Glutamatergic neuron (in vitro differentiated cells): ENCODE measurements around the gene CLEC4M. TPM values are rescaled to one million over a fixed set of nuclear protein-coding genes. Genes with fewer than 3 reads are reported as not detected.

Experiments
- DNase-seq: peaks from one replicate; pipeline ENCODE4 v3.0.0; 2022
- H3K27ac Mint-ChIP-seq: one replicate; pipeline ENCODE4 v1.8.0; 2020; ENCODE audit warnings: mild to moderate bottlenecking, mixed read lengths, inconsistent platforms; ENCODE audit not compliant: unreplicated experiment
- H3K27me3 Mint-ChIP-seq: one replicate; pipeline ENCODE4 v1.8.0; 2020; ENCODE audit warnings: mild to moderate bottlenecking, moderate library complexity, mixed read lengths, inconsistent platforms; ENCODE audit not compliant: unreplicated experiment
- H3K36me3 Mint-ChIP-seq: one replicate; pipeline ENCODE4 v1.8.0; 2020; ENCODE audit warnings: mild to moderate bottlenecking, mixed read lengths, inconsistent platforms; ENCODE audit not compliant: unreplicated experiment
- H3K4me1 Mint-ChIP-seq: one replicate; pipeline ENCODE4 v1.8.0; 2020; ENCODE audit warnings: mild to moderate bottlenecking, low read depth, mixed read lengths, inconsistent platforms; ENCODE audit not compliant: unreplicated experiment
- H3K4me3 Mint-ChIP-seq: one replicate; pipeline ENCODE4 v1.8.0; 2020; ENCODE audit warnings: mild to moderate bottlenecking, mixed read lengths, inconsistent platforms; ENCODE audit not compliant: unreplicated experiment
- H3K9me3 Mint-ChIP-seq: one replicate; pipeline ENCODE4 v1.8.0; 2020; ENCODE audit warnings: mild to moderate bottlenecking, moderate library complexity, mixed read lengths, inconsistent platforms; ENCODE audit not compliant: unreplicated experiment
- total RNA-seq: library from RNA; stranded (reverse); fragmentation: NEBNext Ultra II Directional; extraction: Animal tissue kit (Norgen Biotek cat#: 25700); gene quantifications from one replicate; pipeline ENCODE4 v1.2.1, GENCODE V29; 2021; ENCODE audit not compliant: unreplicated experiment
- TF ChIP-seq, protein P1 (sequence below): fragments of 200-600 bp; sonication (generic); IDR thresholded peaks from one replicate; pipeline ENCODE4 v1.5.0; 2021; ENCODE audit not compliant: partially characterized antibody, unreplicated experiment

CLEC4M gene
- total RNA-seq, 1 donor from 2014 or later: not detected

DNA sequence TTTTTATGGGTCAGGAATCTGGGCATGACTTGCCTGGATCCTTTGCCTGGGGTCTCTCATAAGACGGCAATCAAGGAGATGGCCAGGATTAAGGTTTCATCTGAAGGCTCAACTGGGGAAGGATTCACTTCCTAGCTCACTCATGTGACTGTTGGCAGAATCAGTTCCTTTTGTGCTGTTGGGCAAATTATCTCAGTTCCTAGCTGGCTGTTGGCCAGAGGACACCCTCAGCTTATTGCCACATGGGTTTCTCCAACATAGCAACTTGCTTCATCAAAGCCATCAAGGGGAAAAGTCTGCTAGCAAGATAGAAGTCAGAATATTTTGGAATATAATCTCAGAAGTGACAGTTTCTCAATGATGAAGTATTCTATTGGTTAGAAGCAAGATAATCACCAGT, 54.8 kb downstream of the CLEC4M start:
- peaks cover 6% of the 10 kb centered on the region for H3K36me3 Mint-ChIP-seq
- peaks cover 14% of the 10 kb centered on the region for H3K9me3 Mint-ChIP-seq
- peaks cover 7% of the 10 kb centered on the region for H3K27me3 Mint-ChIP-seq
- H3K27ac Mint-ChIP-seq: no peak overlapping the region
- no peaks in the 10 kb centered on the region for H3K4me1 Mint-ChIP-seq
- DNase-seq: no peak
- H3K4me3 Mint-ChIP-seq: no peak overlapping the region
- TF ChIP-seq, protein P1, sequence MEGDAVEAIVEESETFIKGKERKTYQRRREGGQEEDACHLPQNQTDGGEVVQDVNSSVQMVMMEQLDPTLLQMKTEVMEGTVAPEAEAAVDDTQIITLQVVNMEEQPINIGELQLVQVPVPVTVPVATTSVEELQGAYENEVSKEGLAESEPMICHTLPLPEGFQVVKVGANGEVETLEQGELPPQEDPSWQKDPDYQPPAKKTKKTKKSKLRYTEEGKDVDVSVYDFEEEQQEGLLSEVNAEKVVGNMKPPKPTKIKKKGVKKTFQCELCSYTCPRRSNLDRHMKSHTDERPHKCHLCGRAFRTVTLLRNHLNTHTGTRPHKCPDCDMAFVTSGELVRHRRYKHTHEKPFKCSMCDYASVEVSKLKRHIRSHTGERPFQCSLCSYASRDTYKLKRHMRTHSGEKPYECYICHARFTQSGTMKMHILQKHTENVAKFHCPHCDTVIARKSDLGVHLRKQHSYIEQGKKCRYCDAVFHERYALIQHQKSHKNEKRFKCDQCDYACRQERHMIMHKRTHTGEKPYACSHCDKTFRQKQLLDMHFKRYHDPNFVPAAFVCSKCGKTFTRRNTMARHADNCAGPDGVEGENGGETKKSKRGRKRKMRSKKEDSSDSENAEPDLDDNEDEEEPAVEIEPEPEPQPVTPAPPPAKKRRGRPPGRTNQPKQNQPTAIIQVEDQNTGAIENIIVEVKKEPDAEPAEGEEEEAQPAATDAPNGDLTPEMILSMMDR: no peak

DNA sequence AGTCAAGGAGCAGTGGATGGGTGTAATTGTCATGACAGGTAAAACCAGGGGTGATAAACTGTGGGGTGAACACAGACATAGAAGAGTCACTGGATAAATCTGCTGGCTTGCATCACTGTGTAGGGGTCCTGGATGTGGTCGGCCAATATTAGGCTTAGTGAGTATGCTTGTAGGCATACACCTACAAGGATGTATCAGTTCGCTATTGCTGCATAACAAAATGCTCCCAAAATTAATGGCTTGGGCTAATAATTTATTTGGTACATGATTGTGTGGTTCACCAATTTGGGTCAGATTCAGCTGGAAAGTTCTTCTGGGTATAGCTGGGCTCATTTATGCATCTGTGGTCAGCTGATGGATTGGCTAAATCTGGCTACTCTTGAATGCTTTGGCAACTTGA, 55.8 kb downstream of the CLEC4M start:
- Mint-ChIP-seq H3K27ac (no peak overlapping the region), H3K9me3 (peaks cover 14% of the 10 kb centered on the region), H3K4me3 (no peak overlapping the region), H3K36me3 (peaks cover 6% of the 10 kb centered on the region), H3K27me3 (peaks cover 7% of the 10 kb centered on the region), H3K4me1 (peaks cover 2% of the 10 kb centered on the region)
- DNase-seq: no peak
- TF ChIP-seq, protein P1: no peak

Other genes starting within 250 kb of the CLEC4M start
- 148 TPM for gene ZNF358, start 247.1 kb upstream of the CLEC4M start, total RNA-seq
- 39.8 TPM for gene MCOLN1, start 240.6 kb upstream of the CLEC4M start, total RNA-seq
- 82.0 TPM for gene PNPLA6, start 227.5 kb upstream of the CLEC4M start, total RNA-seq
- 47.6 TPM for gene CAMSAP3, start 167.4 kb upstream of the CLEC4M start, total RNA-seq
- gene XAB2, start 133.7 kb upstream of the CLEC4M start, total RNA-seq: 32.8 TPM
- 186 TPM for gene PET100, start 133.4 kb upstream of the CLEC4M start, total RNA-seq
- gene PCP2, start 129.5 kb upstream of the CLEC4M start, total RNA-seq: not detected
- 32.8 TPM for gene STXBP2, start 126.1 kb upstream of the CLEC4M start, total RNA-seq
- gene RETN, start 94.2 kb upstream of the CLEC4M start, total RNA-seq: not detected
- not detected for gene MCEMP1, start 86.2 kb upstream of the CLEC4M start, total RNA-seq
- gene TRAPPC5, start 82.4 kb upstream of the CLEC4M start, total RNA-seq: 142 TPM
- not detected for gene FCER2, start 61.1 kb upstream of the CLEC4M start, total RNA-seq
- 14.8 TPM for gene CLEC4G, start 31.1 kb upstream of the CLEC4M start, total RNA-seq
- gene CD209, start 15.7 kb upstream of the CLEC4M start, total RNA-seq: not detected
- 36.4 TPM for gene EVI5L, start 67.0 kb downstream of the CLEC4M start, total RNA-seq
- 37.4 TPM for gene PRR36, start 111.1 kb downstream of the CLEC4M start, total RNA-seq
- not detected for gene LRRC8E, start 125.3 kb downstream of the CLEC4M start, total RNA-seq
- gene MAP2K7, start 140.6 kb downstream of the CLEC4M start, total RNA-seq: 44.2 TPM
- gene TGFBR3L, start 151.6 kb downstream of the CLEC4M start, total RNA-seq: 0.69 TPM
- 18.6 TPM for gene SNAPC2, start 157.1 kb downstream of the CLEC4M start, total RNA-seq
- gene CTXN1, start 162.9 kb downstream of the CLEC4M start, total RNA-seq: 90.6 TPM
- 109 TPM for gene TIMM44, start 180.4 kb downstream of the CLEC4M start, total RNA-seq
- gene ELAVL1, start 242.4 kb downstream of the CLEC4M start, total RNA-seq: 122 TPM